Measurements from ENCODE around the gene MTA1. TPM values are rescaled to one million over a fixed set of nuclear protein-coding genes. Genes with fewer than 3 reads are reported as not detected.

MTA1 gene
- total RNA-seq, 1 experiment from 2014 or later, result 15.3 TPM

DNA sequence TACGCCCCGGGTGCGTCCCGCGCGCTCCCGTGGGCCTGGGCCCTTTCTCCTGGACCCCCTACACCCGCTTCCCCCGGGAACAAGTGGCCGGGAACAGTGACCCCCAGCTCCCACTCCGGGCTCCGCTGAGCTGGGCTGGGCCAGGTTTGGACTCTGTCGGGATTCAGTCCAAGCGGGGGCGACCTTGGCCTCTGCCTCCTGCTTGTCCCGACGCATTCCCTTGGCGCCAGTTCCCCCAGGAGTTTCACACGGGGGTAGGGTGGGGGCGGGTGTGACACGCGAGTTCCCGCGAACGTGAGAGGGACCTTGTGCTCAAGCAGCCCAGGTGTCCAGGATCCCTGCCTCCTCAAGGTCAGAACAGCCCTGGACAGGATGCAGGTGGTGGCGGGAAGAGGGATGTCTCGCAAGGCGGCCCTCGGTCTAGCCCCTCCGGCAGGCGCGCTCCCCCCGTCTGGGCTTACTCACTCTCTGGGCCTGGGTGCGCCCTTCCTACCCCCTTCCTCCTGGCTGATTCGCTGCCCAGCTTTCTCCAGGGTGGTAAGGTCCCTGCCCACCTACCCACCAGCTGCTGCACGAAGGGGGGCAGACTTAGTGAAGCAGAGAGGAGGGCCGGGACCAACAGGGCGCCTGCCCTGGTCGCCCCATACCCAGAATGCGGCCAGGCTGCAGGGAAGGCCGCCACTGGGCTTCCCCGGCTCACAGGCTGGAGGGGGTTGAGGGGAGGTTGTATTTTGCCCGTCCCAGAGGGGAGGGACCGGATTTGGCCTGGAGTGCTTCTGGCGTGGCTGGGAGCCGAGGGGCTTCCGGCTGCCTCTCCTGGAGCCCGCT is 55.9 kb downstream of the MTA1 start:
- DNase-seq (ENCODE audit: low read depth), result peak; percentile 66

DNA sequence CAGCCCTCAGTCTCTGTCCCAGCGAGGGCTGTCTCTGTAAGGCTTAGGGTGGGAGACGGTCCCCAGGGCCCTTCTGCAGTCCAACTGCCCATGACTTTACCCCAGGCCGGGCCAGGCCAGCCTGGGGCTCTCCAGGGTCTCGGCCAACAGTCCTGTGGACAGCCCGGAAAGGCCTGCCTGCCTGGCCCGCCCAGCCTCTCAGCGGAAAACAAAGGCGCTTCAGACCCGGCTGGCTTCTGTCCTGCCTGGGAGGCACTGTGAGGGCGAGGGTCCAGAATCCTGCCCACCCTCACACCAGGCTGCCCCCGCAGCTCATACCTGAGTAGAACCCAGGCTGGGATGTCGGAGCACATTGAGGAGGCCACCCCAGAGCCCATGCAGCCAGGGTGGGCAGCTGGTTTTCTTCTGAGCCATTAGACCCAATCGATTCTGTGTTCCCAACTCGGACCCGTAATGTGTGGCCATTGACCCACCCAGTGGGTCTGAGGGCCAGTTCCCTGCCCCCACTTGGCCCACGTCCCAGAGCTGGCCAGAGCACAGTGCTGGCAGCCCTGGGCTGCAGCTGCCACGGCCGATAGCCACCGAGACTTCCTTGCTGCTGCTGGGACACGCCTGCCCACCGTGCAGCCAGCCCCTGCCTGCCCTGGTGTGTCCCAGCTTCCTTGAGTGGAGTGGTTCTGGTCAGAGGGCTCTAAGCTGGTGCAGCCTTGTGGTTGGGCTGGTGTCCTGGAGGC is 56.6 kb downstream of the MTA1 start:
- DNase-seq (ENCODE audit: low read depth), result peak; percentile 57

GRCh38 chr14:105476831-105477659 is 57.4 kb downstream of the MTA1 start:
- DNase-seq (ENCODE audit: low read depth), result no peak

DNA sequence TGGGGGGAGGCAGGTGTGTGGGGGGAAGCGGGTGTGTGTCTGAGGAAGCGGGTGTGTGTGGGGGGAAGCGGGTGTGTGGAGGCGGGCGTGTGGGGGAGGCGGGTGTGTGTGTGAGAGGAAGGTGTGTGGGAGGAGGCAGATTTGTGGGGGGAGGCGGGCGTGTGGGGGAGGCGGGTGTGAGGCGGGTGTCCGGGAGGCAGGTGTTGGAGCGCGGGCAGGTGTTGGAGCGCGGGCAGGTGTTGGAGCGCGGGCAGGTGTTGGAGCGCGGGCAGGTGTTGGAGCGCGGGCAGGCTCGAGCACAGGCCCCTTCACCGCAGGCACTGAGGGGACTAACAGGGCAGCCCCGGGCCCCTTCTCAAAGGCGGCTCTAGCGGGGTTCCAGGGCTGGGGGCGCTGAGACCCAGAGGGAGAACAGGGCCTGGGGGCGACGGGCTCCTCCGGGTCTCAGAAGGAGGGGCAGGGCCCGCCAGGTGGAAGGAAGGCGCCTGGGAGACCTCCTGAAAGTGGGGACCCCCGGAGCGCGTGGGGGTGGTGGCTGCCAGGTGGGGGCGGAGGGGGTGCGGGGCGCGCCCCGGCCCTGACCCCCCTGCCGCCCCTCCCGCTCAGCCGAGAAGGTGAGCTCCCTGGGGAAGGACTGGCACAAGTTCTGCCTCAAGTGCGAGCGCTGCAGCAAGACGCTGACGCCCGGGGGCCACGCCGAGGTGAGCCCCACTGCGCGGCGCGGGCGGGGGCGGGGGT is 58.2 kb downstream of the MTA1 start:
- no peak for DNase-seq (ENCODE audit: low read depth)

GRCh38 chr14:105478398-105479251 is 59.0 kb downstream of the MTA1 start:
- DNase-seq (ENCODE audit: low read depth), result no peak

DNA sequence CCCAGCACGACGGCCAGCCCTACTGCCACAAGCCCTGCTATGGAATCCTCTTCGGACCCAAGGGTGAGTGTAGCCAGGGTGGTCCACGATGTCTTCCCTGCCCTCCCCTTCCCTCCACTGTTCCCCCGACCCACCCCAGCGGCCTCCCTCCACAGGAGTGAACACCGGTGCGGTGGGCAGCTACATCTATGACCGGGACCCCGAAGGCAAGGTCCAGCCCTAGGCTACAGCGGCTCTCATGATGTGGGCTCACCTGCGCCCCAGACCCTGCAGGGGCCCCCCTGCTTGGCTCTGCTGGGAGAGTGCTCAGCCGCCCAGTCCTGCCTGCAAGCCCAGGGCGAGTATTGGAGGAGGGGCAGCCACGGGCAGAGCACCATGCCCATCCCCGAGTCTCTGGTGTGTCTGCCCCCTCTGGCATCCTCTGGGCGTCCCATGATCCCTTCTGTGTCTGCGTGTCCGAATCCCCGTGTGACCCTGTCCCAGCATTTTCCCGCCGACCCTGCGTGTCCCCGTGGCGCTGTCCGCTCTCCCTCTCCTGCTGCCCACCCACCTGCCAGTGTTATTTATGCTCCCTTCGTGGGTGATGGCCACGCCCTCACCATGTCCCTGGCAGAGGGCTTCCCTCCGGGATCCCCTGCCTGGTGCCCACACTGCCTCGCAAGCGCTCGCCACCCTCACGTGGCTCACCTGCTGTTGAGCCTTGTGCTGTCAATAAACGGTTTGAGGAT is 60.0 kb downstream of the MTA1 start:
- DNase-seq (ENCODE audit: low read depth), result no peak

- no peak for DNase-seq (ENCODE audit: low read depth)
Measured at GRCh38 chr14:105480199-105480746, 60.6 kb downstream of the MTA1 start.

GRCh38 chr14:105480807-105481801 is 61.5 kb downstream of the MTA1 start:
- DNase-seq (ENCODE audit: low read depth), result peak; percentile 88

DNA sequence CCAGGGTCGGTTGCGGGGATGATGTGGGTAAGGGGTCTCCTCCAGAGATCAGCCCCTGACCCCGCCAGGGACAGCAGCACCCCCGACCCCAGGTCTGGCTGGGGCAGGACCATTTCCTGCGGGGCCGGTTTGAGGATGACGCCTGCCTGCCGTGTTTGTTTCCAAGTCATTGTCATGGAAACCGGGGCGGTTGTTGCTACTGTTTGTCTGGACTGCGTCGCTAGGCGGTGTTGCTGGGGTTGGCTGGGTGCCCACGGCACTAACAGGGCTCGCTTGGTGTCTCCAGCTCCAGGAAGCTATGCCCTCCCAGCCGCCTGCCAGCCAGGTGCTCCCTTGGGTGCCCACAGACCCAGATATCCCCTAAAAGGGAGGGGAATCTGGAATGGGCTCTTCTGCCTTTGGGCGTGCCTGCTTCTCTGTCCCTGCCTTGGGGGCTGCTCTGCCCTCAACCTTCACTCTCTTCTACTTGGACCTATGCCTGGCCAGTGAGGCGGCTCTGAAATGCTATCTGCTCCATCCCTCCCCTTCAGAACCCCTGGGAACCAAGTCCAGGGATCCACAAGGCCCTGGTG is 62.3 kb downstream of the MTA1 start:
- peak; percentile 96 for DNase-seq (ENCODE audit: low read depth)

DNA sequence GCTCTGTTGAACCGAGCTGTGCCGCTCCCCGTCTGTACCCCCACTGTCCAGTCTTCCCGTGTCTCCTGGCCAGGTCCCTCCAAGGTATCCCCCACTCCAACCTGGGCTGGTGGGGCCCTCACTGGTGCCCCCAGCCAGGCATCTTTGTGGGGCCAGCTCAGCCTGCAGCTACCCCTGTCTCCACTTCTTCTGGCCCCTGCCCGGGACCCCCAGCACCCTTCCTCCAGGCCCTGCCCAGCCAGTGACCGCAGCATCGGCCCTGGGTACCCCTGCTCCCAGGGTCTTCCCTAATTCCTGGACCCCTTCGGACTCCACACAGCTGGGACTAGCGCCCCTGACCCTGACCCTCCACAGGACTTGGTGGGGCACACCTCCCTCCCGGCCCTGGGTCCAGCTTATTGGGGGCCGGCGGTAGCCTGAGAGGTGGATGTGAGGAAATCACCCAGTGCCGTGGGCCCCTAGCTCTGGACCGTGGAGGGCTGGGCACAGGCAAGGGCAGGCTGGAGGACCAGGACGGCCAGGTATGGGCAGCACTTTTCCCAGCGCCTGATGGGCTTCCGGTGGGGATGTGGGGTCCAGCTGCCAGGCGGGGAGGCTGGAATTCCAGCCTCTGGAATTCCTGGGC is 63.0 kb downstream of the MTA1 start:
- no peak for DNase-seq (ENCODE audit: low read depth)

- DNase-seq (ENCODE audit: low read depth), result no peak
Measured at GRCh38 chr14:105483300-105484068, 63.9 kb downstream of the MTA1 start.

- peak; percentile 18 for DNase-seq (ENCODE audit: low read depth)
Measured at GRCh38 chr14:105484069-105484996, 64.7 kb downstream of the MTA1 start.

DNA sequence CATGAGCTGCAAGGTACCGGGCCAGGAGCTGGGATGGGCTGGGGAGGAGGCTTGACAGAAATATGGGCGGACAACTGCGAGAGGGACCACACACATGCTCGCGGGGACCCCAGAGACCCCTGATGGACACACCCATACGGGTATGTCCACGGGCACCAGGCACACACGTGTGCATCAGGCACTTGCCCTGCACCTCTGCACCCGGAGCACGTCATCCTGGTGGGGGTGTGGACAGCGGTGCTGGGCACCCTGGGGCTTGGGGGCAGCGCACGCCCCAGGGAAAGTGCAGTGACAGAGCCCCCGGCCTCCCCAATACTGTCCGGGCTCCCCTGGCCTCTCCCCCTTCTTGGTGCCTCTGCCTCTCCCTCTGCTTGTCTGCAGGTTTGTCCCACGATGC is 65.4 kb downstream of the MTA1 start:
- no peak for DNase-seq (ENCODE audit: low read depth)

GRCh38 chr14:105485739-105486162 is 66.1 kb downstream of the MTA1 start:
- DNase-seq (ENCODE audit: low read depth), result peak; percentile 21

- DNase-seq (ENCODE audit: low read depth), result no peak
Measured at GRCh38 chr14:105486163-105486973, 66.7 kb downstream of the MTA1 start, which contains the start of gene CRIP1. Gene CRIP1 (plus strand): TSS chr14:105486886. CDS start chr14:105487260, 374 bp downstream.

All from RPMI7951 (cell line).